ENCODE measurements around the gene TMEM51.

- TF ChIP-seq HDAC6 (IDR thresholded peaks at IDR 0.05; ENCODE audit: unreplicated experiment) (no peak), CTCF (IDR thresholded peaks at IDR 0.05 in 2 of 3, conservative IDR thresholded peaks at IDR 0.05 in 1 of 3; ENCODE audit: control insufficient read depth in 2 of 3, extremely low read depth in 1 of 3, insufficient read depth in 1 of 3, low read depth in 3 of 3, low read length in 3 of 3) (no peak), TCF12 (IDR thresholded peaks at IDR 0.05; ENCODE audit: low read depth, low read length) (no peak), MXI1 (IDR thresholded peaks at IDR 0.05; ENCODE audit: low read depth, low read length) (no peak), EP300 (IDR thresholded peaks at IDR 0.05; ENCODE audit: borderline replicate concordance in 1 of 2, control insufficient read depth in 1 of 2, low read depth in 2 of 2, low read length in 2 of 2) (no peak), ZNF592 (IDR thresholded peaks at IDR 0.05) (no peak), STAT1 (conservative IDR thresholded peaks at IDR 0.05) (no peak)
Measured at GRCh38 chr1:15174615-15174983, 21.1 kb downstream of the TMEM51 start.

Measured in GM12878 (cell line).